ENCODE results near the gene GRIP2.

DNA sequence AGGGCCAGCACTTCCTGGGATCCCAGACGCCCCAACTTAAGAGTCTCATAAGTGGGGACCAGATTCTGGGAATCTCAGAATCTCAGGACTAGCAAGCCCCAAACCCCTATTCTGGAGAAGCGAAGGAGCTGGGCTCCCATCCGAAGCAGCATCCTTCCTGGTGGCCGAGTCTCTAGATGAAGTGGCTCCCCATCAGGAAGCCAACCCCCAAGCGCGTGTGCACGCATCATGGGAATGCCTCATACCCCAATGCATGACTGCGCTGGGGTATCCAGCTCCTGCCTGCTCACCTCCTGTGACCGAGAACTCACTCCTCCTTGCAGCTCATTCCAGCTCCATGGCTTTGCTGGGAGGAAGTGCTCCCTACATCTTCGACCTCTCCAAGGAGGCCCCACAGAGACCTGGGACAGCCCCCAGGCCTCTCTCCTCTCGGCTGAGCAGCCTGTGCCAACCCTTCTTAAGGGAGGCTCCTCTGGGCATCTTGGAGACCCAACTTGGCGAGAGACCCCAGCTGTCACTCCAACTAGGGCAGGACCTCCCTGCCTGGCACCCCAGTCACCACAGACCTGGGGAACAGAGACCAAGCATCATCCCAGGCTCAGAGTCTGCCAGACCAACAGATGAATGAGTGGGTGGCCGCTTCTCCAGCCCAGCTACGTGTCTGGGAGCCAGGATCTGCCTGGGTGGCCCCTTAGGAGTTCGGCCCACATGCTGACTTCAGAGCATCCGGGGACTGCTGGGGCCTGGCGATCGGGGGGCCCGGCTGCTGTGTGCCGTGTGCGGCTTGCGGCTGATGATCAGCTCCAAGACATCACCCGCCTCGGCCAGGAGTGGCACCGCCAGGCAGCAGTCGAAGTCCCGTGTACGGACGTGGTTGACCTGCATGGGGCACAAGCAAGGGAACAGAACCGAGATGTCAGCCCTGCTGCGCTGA, 46.9 kb downstream of the GRIP2 start:
- TF ChIP-seq, protein P1, sequence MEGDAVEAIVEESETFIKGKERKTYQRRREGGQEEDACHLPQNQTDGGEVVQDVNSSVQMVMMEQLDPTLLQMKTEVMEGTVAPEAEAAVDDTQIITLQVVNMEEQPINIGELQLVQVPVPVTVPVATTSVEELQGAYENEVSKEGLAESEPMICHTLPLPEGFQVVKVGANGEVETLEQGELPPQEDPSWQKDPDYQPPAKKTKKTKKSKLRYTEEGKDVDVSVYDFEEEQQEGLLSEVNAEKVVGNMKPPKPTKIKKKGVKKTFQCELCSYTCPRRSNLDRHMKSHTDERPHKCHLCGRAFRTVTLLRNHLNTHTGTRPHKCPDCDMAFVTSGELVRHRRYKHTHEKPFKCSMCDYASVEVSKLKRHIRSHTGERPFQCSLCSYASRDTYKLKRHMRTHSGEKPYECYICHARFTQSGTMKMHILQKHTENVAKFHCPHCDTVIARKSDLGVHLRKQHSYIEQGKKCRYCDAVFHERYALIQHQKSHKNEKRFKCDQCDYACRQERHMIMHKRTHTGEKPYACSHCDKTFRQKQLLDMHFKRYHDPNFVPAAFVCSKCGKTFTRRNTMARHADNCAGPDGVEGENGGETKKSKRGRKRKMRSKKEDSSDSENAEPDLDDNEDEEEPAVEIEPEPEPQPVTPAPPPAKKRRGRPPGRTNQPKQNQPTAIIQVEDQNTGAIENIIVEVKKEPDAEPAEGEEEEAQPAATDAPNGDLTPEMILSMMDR (IDR thresholded peaks at IDR 0.05; ENCODE audit: poor library complexity, severe bottlenecking): no peak
- no peak for TF ChIP-seq RAD21 (conservative IDR thresholded peaks at IDR 0.05)
- TF ChIP-seq EZH2 (IDR thresholded peaks at IDR 0.05; ENCODE audit: borderline replicate concordance, insufficient read depth, low read length, poor library complexity, severe bottlenecking): no peak
- TF ChIP-seq POLR2AphosphoS5 (IDR thresholded peaks at IDR 0.05): no peak
- TF ChIP-seq EP300 (conservative IDR thresholded peaks at IDR 0.05; ENCODE audit: poor library complexity, severe bottlenecking): no peak
- TF ChIP-seq, protein P2, sequence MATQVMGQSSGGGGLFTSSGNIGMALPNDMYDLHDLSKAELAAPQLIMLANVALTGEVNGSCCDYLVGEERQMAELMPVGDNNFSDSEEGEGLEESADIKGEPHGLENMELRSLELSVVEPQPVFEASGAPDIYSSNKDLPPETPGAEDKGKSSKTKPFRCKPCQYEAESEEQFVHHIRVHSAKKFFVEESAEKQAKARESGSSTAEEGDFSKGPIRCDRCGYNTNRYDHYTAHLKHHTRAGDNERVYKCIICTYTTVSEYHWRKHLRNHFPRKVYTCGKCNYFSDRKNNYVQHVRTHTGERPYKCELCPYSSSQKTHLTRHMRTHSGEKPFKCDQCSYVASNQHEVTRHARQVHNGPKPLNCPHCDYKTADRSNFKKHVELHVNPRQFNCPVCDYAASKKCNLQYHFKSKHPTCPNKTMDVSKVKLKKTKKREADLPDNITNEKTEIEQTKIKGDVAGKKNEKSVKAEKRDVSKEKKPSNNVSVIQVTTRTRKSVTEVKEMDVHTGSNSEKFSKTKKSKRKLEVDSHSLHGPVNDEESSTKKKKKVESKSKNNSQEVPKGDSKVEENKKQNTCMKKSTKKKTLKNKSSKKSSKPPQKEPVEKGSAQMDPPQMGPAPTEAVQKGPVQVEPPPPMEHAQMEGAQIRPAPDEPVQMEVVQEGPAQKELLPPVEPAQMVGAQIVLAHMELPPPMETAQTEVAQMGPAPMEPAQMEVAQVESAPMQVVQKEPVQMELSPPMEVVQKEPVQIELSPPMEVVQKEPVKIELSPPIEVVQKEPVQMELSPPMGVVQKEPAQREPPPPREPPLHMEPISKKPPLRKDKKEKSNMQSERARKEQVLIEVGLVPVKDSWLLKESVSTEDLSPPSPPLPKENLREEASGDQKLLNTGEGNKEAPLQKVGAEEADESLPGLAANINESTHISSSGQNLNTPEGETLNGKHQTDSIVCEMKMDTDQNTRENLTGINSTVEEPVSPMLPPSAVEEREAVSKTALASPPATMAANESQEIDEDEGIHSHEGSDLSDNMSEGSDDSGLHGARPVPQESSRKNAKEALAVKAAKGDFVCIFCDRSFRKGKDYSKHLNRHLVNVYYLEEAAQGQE (IDR thresholded peaks at IDR 0.05; ENCODE audit: borderline replicate concordance): no peak
